HepG2 (cell line): ENCODE measurements around the gene CSNK2A1. TPM values are rescaled to one million over a fixed set of nuclear protein-coding genes. Genes with fewer than 3 reads are reported as not detected.
"Not testable (repeated sequence)": the region's sequence is repeated elsewhere in the genome, so short reads cannot be mapped to it uniquely, and the experiment has no call there.

ENCODE experiments used
- ATAC-seq: fragments of 200-7000 bp; cut with Tn5 transposase; 3 replicates; pipeline ENCODE4 v1.9.1; 2020; ENCODE audit warnings: mild to moderate bottlenecking, moderate library complexity
- BruUV-seq: library from RNA; stranded (reverse); fragments of 400-500 nt; replicated peaks from 2 replicates; lab custom pipeline; 2021; lab: Mats Ljungman, UMichigan
- CTCF ChIA-PET: fragments of 300-600 bp; formaldehyde crosslinking; extraction: SDS; loops from one replicate; lab custom pipeline; 2021; ENCODE audit warnings: low total read pairs, inconsistent platforms, low intra/inter-chr PET ratio; lab: Yijun Ruan, JAX
- POLR2A ChIA-PET: fragments of 350-600 bp; sonication (Branson Sonifier 250); formaldehyde crosslinking; loops from one replicate; lab custom pipeline; 2020; ENCODE audit warnings: antibody characterized with exemption, inconsistent platforms; lab: Yijun Ruan, JAX
- DNase-seq: peaks from one replicate; pipeline ENCODE4 v3.0.0-alpha.2; 2015; ENCODE audit warnings: low spot score
- FAIRE-seq: peaks from 3 replicates; lab custom pipeline; 2011; peaks lifted over from hg19 to GRCh38; lab: Jason Lieb, UNC
- H2AFZ ChIP-seq: one replicate; pipeline ENCODE4 v1.6.1; 2011; ENCODE audit warnings: low read length, inconsistent platforms
- H3K27ac ChIP-seq: fragments of 300-600 bp; 3 replicates; pipeline ENCODE4 v1.8.0; 2011; ENCODE audit warnings: mixed run types, mild to moderate bottlenecking, mixed read lengths, low read length, inconsistent platforms; ENCODE audit not compliant: insufficient read depth; ENCODE audit errors: extremely low read length
- H3K27me3 ChIP-seq, 2 experiments: fragments of 200-600 bp in 1 of 2; 2 replicates in 1 of 2; 3 replicates in 1 of 2; pipeline versions ENCODE4 v1.6.0 to v1.8.0; 2011; ENCODE audit warnings: low read length in 2 of 2, mild to moderate bottlenecking in 2 of 2, moderate library complexity in 2 of 2, inconsistent platforms in 1 of 2; ENCODE audit not compliant: insufficient read depth in 2 of 2, control insufficient read depth in 1 of 2
- H3K36me3 ChIP-seq, 2 experiments: fragments of 200-600 bp in 1 of 2; replicated peaks in 1 of 2; 2 replicates in 1 of 2; 3 replicates in 1 of 2; pipeline versions ENCODE4 v1.5.1 to v1.8.0; 2011; ENCODE audit warnings: low read length in 2 of 2, inconsistent platforms in 1 of 2; ENCODE audit not compliant: insufficient read depth in 2 of 2, control insufficient read depth in 1 of 2
- H3K4me1 ChIP-seq: 2 replicates; pipeline ENCODE4 v1.5.1; 2012; ENCODE audit warnings: low read length, inconsistent platforms; ENCODE audit not compliant: insufficient read depth
- H3K4me2 ChIP-seq: 2 replicates; pipeline ENCODE4 v1.6.0; 2011; ENCODE audit warnings: low read depth, low read length, inconsistent platforms
- H3K4me3 ChIP-seq, 3 experiments: fragments of 200-600 bp in 1 of 3; sonication (generic), shearing (Covaris generic) in 1 of 3; replicated peaks in 1 of 3; 2 replicates each; pipeline ENCODE4 v1.5.1; 2011 to 2016; ENCODE audit warnings: low read length in 3 of 3, inconsistent platforms in 2 of 3, low read depth in 2 of 3, mild to moderate bottlenecking in 2 of 3, control low read depth in 1 of 3, mixed read lengths in 1 of 3; ENCODE audit not compliant: insufficient read depth in 1 of 3
- H3K79me2 ChIP-seq: one replicate; pipeline ENCODE4 v1.6.1; 2011; ENCODE audit warnings: low read length, inconsistent platforms; ENCODE audit not compliant: insufficient read depth
- H3K9ac ChIP-seq: 2 replicates; pipeline ENCODE4 v1.6.0; 2011; ENCODE audit warnings: mild to moderate bottlenecking, low read depth, low read length, inconsistent platforms; ENCODE audit not compliant: insufficient read depth
- H3K9me3 ChIP-seq: 2 replicates; pipeline ENCODE4 v1.5.1; 2012; ENCODE audit warnings: mild to moderate bottlenecking, low read length
- H4K20me1 ChIP-seq: 2 replicates; pipeline ENCODE4 v1.6.0; 2011; ENCODE audit warnings: inconsistent platforms, mild to moderate bottlenecking, low read length, moderate library complexity; ENCODE audit not compliant: insufficient read depth
- CEBPB ChIP-seq: IDR thresholded peaks from 2 replicates; pipeline ENCODE4 v1.6.1; 2011; ENCODE audit warnings: low read depth, low read length, improper control_type of control experiment, borderline replicate concordance
- FOSL2 ChIP-seq: sonication (generic); formaldehyde crosslinking; IDR thresholded peaks from 2 replicates; pipeline ENCODE4 v1.4.0; 2020; ENCODE audit warnings: missing genetic modification reagents
- ZNF263 ChIP-seq: sonication (generic); formaldehyde crosslinking; IDR thresholded peaks from 2 replicates; pipeline ENCODE4 v1.4.0; 2020; ENCODE audit warnings: missing genetic modification reagents
- ZNF274 ChIP-seq: sonication (generic); formaldehyde crosslinking; IDR thresholded peaks from 2 replicates; pipeline ENCODE4 v1.5.1; 2020; ENCODE audit warnings: mild to moderate bottlenecking, missing genetic modification reagents
- ZNF451 ChIP-seq: sonication (generic); formaldehyde crosslinking; IDR thresholded peaks from 2 replicates; pipeline ENCODE4 v1.5.0; 2020; ENCODE audit warnings: mild to moderate bottlenecking, missing genetic modification reagents
- ZNF460 ChIP-seq: sonication (generic); formaldehyde crosslinking; IDR thresholded peaks from 2 replicates; pipeline ENCODE4 v1.5.1; 2020; ENCODE audit warnings: missing genetic modification reagents, mild to moderate bottlenecking, borderline replicate concordance
- ZNF468 ChIP-seq: sonication (generic); formaldehyde crosslinking; IDR thresholded peaks from 2 replicates; pipeline ENCODE4 v1.8.0; 2022; ENCODE audit warnings: mild to moderate bottlenecking, moderate library complexity, missing genetic modification reagents
- ZNF501 ChIP-seq: sonication (generic); formaldehyde crosslinking; IDR thresholded peaks from 2 replicates; pipeline ENCODE4 v1.5.1; 2020; ENCODE audit warnings: mild to moderate bottlenecking, moderate library complexity, missing genetic modification reagents
- ZNF598 ChIP-seq: sonication (generic); formaldehyde crosslinking; IDR thresholded peaks from 2 replicates; pipeline ENCODE4 v1.5.1; 2020; ENCODE audit warnings: mild to moderate bottlenecking, missing genetic modification reagents, borderline replicate concordance
- ZSCAN12 ChIP-seq: sonication (generic); formaldehyde crosslinking; IDR thresholded peaks from 2 replicates; pipeline ENCODE4 v1.9.0; 2021; ENCODE audit warnings: mild to moderate bottlenecking, missing genetic modification reagents
- WGBS: methylation state at CpG from one replicate; pipeline ENCODE4 v1.1.6; 2017; ENCODE audit warnings: low lambda C conversion rate; 5-methylcytosine and 5-hydroxymethylcytosine counted together
- in situ Hi-C: cut with HindIII; loops from 2 replicates; pipeline ENCODE4 v1.10.0; 2017; ENCODE audit warnings: low pct_unique_long_range_greater_than_20kb; ENCODE audit not compliant: extremely low pct_ligation_motif_present
- intact Hi-C: fragments of 100-400 bp; cut with micrococcal nuclease; formaldehyde crosslinking; loops from one replicate; pipeline ENCODE4 v1.10.0; 2022; ENCODE audit not compliant: unreplicated experiment
- polyA plus RNA-seq, 8 experiments: library from polyadenylated mRNA; depleted of rRNA in 3 of 8; stranded (reverse) in 7 of 8; unstranded in 1 of 8; fragments of >200 nt; fragmentation: Illumina TruSeq in 4 of 8; extraction: Trizol in 4 of 8; gene quantifications; 2 replicates each; pipeline versions ENCODE4 v1.2.1 to v1.2.3, GENCODE V29; 2011 to 2016; ENCODE audit warnings: low read depth in 4 of 8, missing spikeins in 1 of 8, mixed read lengths in 1 of 8; ENCODE audit not compliant: insufficient read depth in 1 of 8
- total RNA-seq, 5 experiments: library from RNA; depleted of rRNA; stranded (reverse); fragments of >200 nt; fragmentation: Illumina TruSeq; extraction: Trizol; gene quantifications; 2 replicates each; pipeline ENCODE4 v1.2.3, GENCODE V29; 2016; ENCODE audit warnings: low read depth in 1 of 5
- TF ChIP-seq, protein P1 (sequence below): sonication (generic); formaldehyde crosslinking; IDR thresholded peaks from 2 replicates; pipeline ENCODE4 v1.4.0; 2020; ENCODE audit warnings: missing genetic modification reagents, mild to moderate bottlenecking, borderline replicate concordance
- TF ChIP-seq, protein P2 (sequence below): sonication (generic); formaldehyde crosslinking; IDR thresholded peaks from 2 replicates; pipeline ENCODE4 v1.5.0; 2020; ENCODE audit warnings: mild to moderate bottlenecking, missing genetic modification reagents
- TF ChIP-seq, protein P3 (sequence below): sonication (generic); formaldehyde crosslinking; IDR thresholded peaks from 2 replicates; pipeline ENCODE4 v1.4.0; 2020; ENCODE audit warnings: missing genetic modification reagents

CSNK2A1 gene
- total and polyA plus RNA-seq, 2 of the 13 experiments (the other 11 are each of a cell fraction or from before 2014, with no cell fraction given): 153 to 231 TPM

DNA sequence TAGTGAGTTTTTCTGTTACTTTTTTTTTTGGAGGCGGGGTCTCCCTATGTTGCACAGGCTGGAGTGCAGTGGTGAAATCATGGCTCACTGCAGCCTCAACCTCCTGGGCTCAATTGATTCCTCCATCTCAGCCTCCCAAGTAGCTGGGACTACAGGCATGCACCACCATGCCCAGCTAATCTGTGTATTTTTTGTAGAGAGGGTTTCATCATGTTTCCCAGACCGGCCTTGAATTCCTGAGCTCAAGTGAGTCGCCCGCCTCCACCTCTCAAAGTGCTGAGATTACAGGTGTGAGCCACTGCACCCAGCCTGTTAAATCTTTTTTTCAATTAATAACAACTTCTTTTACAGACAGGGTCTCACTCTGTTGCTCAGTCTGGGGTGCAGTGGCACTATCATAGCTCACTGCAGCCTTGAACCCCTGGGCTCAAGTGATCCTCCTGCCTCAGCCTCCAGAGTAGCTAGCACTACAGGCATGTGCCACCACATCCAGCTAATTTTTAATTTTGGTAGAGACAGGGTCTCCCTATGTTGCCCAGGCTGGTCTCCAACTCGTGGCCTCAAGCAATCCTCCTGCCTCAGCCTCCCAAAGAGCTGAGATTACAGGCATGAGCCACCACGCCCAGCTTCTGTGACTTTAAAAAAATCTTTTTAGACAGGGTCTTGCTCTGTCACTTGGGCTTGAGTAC, 66.9 kb downstream of the CSNK2A1 start:
- H3K27me3 ChIP-seq, H3K9me3 ChIP-seq, FAIRE-seq, in situ Hi-C loops, H3K4me3 ChIP-seq, H3K9ac ChIP-seq, H2AFZ ChIP-seq, H3K27ac ChIP-seq, H4K20me1 ChIP-seq, H3K79me2 ChIP-seq, CTCF ChIA-PET, H3K4me2 ChIP-seq, BruUV-seq: not testable (repeated sequence)
- peaks cover 7 to 23% of the 10 kb centered on the region in 2 experiments for H3K36me3 ChIP-seq
- POLR2A ChIA-PET: interaction anchor here (0.7 to 3.3 kb wide), 11 partner anchors 9 to 129 kb away, joined by 3 to 15 read pairs (median 8); partner anchors contain the start of genes CSNK2A1, NRSN2 and TBC1D20
- whole genome bisulfite sequencing: 91% methylated on average over 6 of the region's 6 CpGs
- H3K4me1 ChIP-seq: peaks cover 70% of the 10 kb centered on the region
- peak; percentile 50 for DNase-seq
- peak; percentile 26 for ATAC-seq
- intact Hi-C loops: loop anchor here (5.0 kb wide), 1 partner anchor 36 kb away; no protein-coding TSS in a partner anchor
- TF ChIP-seq ZNF263 (CRISPR knock-in tag) (0 out of 2 replicates have a peak, but pooled peaks have one; percentile 10), ZNF468 (CRISPR knock-in tag) (0 out of 2 replicates have a peak, but pooled peaks have one; percentile 38), FOSL2 (CRISPR knock-in tag) (peak; percentile 56), ZNF501 (CRISPR knock-in tag) (peak; percentile 31; the same call in 1 of the 2 replicates), ZNF274 (CRISPR knock-in tag) (peak; percentile 44; the same call in 1 of the 2 replicates), ZNF598 (CRISPR knock-in tag) (0 out of 2 replicates have a peak, but pooled peaks have one; percentile 34), ZSCAN12 (CRISPR knock-in tag) (0 out of 2 replicates have a peak, but pooled peaks have one; percentile 57), CEBPB (0 out of 2 replicates have a peak, but pooled peaks have one; percentile 1), ZNF460 (peak; percentile 80; the same call in 1 of the 2 replicates), ZNF451 (0 out of 2 replicates have a peak, but pooled peaks have one; percentile 41)
- TF ChIP-seq, protein P1, sequence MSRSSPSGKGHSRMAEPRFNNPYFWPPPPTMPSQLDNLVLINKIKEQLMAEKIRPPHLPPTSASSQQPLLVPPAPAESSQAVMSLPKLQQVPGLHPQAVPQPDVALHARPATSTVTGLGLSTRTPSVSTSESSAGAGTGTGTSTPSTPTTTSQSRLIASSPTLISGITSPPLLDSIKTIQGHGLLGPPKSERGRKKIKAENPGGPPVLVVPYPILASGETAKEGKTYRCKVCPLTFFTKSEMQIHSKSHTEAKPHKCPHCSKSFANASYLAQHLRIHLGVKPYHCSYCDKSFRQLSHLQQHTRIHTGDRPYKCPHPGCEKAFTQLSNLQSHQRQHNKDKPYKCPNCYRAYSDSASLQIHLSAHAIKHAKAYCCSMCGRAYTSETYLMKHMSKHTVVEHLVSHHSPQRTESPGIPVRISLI (CRISPR knock-in tag): 0 out of 2 replicates have a peak, but pooled peaks have one; percentile 39
- TF ChIP-seq, protein P2, sequence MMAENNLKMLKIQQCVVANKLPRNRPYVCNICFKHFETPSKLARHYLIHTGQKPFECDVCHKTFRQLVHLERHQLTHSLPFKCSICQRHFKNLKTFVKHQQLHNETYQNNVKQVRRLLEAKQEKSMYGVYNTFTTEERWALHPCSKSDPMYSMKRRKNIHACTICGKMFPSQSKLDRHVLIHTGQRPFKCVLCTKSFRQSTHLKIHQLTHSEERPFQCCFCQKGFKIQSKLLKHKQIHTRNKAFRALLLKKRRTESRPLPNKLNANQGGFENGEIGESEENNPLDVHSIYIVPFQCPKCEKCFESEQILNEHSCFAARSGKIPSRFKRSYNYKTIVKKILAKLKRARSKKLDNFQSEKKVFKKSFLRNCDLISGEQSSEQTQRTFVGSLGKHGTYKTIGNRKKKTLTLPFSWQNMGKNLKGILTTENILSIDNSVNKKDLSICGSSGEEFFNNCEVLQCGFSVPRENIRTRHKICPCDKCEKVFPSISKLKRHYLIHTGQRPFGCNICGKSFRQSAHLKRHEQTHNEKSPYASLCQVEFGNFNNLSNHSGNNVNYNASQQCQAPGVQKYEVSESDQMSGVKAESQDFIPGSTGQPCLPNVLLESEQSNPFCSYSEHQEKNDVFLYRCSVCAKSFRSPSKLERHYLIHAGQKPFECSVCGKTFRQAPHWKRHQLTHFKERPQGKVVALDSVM (CRISPR knock-in tag): peak; percentile 95
- TF ChIP-seq, protein P3, sequence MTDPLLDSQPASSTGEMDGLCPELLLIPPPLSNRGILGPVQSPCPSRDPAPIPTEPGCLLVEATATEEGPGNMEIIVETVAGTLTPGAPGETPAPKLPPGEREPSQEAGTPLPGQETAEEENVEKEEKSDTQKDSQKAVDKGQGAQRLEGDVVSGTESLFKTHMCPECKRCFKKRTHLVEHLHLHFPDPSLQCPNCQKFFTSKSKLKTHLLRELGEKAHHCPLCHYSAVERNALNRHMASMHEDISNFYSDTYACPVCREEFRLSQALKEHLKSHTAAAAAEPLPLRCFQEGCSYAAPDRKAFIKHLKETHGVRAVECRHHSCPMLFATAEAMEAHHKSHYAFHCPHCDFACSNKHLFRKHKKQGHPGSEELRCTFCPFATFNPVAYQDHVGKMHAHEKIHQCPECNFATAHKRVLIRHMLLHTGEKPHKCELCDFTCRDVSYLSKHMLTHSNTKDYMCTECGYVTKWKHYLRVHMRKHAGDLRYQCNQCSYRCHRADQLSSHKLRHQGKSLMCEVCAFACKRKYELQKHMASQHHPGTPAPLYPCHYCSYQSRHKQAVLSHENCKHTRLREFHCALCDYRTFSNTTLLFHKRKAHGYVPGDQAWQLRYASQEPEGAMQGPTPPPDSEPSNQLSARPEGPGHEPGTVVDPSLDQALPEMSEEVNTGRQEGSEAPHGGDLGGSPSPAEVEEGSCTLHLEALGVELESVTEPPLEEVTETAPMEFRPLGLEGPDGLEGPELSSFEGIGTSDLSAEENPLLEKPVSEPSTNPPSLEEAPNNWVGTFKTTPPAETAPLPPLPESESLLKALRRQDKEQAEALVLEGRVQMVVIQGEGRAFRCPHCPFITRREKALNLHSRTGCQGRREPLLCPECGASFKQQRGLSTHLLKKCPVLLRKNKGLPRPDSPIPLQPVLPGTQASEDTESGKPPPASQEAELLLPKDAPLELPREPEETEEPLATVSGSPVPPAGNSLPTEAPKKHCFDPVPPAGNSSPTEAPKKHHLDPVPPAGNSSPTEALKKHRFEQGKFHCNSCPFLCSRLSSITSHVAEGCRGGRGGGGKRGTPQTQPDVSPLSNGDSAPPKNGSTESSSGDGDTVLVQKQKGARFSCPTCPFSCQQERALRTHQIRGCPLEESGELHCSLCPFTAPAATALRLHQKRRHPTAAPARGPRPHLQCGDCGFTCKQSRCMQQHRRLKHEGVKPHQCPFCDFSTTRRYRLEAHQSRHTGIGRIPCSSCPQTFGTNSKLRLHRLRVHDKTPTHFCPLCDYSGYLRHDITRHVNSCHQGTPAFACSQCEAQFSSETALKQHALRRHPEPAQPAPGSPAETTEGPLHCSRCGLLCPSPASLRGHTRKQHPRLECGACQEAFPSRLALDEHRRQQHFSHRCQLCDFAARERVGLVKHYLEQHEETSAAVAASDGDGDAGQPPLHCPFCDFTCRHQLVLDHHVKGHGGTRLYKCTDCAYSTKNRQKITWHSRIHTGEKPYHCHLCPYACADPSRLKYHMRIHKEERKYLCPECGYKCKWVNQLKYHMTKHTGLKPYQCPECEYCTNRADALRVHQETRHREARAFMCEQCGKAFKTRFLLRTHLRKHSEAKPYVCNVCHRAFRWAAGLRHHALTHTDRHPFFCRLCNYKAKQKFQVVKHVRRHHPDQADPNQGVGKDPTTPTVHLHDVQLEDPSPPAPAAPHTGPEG: peak; percentile 63; the same call in 1 of the 2 replicates
